Gastroesophageal sphincter (tissue), 4 donors: ENCODE data around the gene SLC26A4. TPM values are rescaled to one million over a fixed set of nuclear protein-coding genes. Genes with fewer than 3 reads are reported as not detected.

Source experiments
- ATAC-seq: fragments of 150-250 bp; one replicate; pipeline ENCODE4 v1.9.1; 2016; ENCODE audit warnings: mild to moderate bottlenecking, moderate library complexity
- H3K27ac ChIP-seq, 4 donors: fragments of 200-600 bp; sonication (generic) in 3 of 4; 1 replicate in 3 of 4; 2 replicates in 1 of 4; pipeline ENCODE4 v1.5.1; 2016 to 2019
- H3K27me3 ChIP-seq: fragments of 200-600 bp; sonication (generic); one replicate; pipeline ENCODE4 v1.5.1; 2019
- H3K36me3 ChIP-seq, 2 donors: fragments of 200-600 bp; sonication (generic); one replicate each; pipeline ENCODE4 v1.5.1; 2019; ENCODE audit warnings: control low read depth in 1 of 2
- H3K4me1 ChIP-seq, 3 donors: fragments of 200-600 bp; sonication (generic); 1 replicate in 2 of 3; 2 replicates in 1 of 3; pipeline ENCODE4 v1.5.1; 2016 to 2019; ENCODE audit warnings: control low read depth in 2 of 3
- H3K4me3 ChIP-seq, 2 donors: fragments of 200-600 bp; sonication (generic); one replicate each; pipeline ENCODE4 v1.5.1; 2019; ENCODE audit warnings: mild to moderate bottlenecking in 1 of 2, moderate library complexity in 1 of 2
- H3K9me3 ChIP-seq, 3 donors: fragments of 200-600 bp; sonication (generic); one replicate each; pipeline ENCODE4 v1.5.1; 2017 to 2019; ENCODE audit warnings: control low read depth in 2 of 3
- EP300 ChIP-seq: sonication (generic); formaldehyde crosslinking; IDR thresholded peaks from one replicate; pipeline ENCODE4 v1.6.1; 2017; ENCODE audit warnings: antibody characterized with exemption, mild to moderate bottlenecking
- POLR2A ChIP-seq, 2 donors: fragments of 450-650 bp; IDR thresholded peaks; one replicate each; pipeline ENCODE4 v1.6.1; 2017; ENCODE audit warnings: antibody characterized with exemption in 2 of 2, mild to moderate bottlenecking in 2 of 2, moderate library complexity in 1 of 2
- POLR2AphosphoS5 ChIP-seq: sonication (generic); formaldehyde crosslinking; IDR thresholded peaks from one replicate; pipeline ENCODE4 v1.6.1; 2017; ENCODE audit warnings: antibody characterized with exemption
- WGBS, 2 donors: methylation state at CpG; one replicate each; pipeline ENCODE4 v1.1.5; 2018; ENCODE audit warnings: low coverage in 1 of 2; 5-methylcytosine and 5-hydroxymethylcytosine counted together
- total RNA-seq, 4 donors: library from RNA; depleted of rRNA; stranded (reverse); fragments of >200 nt; gene quantifications; one replicate each; pipeline ENCODE4 v1.1.0, GENCODE V29; 2016
- TF ChIP-seq, protein P1 (sequence below), 4 experiments: fragments of 200-600 bp in 2 of 4; fragments of 450-650 bp in 2 of 4; sonication (generic) in 1 of 4; IDR thresholded peaks; one replicate each; pipeline ENCODE4 v1.5.1; 2017 to 2019; ENCODE audit warnings: antibody characterized with exemption in 4 of 4, mild to moderate bottlenecking in 2 of 4, moderate library complexity in 2 of 4

SLC26A4 gene
- total RNA-seq, 4 donors from 2014 or later = 0.42 to 6.1 (median 1.4) TPM

DNA sequence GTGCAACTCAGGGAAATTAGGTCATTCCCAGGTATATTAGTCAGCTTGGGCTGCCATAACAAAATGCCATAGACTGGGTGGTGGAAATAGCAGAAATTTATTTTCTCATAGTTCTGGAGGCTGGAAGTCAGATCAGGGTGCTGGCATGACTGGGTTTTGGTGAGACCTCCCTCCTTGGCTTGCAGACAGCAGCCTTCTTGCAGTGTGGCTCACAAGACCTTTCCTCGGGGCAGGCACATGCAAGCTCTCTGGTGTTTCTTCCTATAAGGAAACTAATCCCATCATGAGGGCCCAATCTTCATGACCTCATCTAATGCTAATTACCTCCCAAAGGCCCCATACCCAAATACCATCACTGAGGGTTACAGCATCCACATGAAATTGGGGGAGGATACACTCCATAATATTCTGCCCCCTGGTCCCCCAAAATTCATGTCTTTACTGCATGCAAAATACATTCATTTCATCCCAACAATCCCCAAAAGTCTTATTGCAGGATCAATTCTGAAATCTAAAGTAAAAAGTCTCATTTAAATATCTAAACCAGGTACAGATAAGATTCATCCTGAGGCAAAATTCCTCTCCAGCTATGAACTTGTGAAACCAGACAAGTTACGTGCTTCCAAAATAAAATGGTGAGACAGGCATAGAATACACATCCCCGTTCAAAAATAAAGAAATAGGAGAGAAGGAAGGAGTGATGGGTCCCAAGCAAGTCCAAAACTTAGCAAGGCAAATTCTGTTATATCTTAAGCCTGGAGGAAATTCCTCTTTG is 65.9 kb downstream of the SLC26A4 start:
- Histone ChIP-seq H3K4me1 (no peaks in the 10 kb centered on the region), H3K36me3 (no peaks in the 10 kb centered on the region), H3K27me3 (peaks cover 10% of the 10 kb centered on the region), H3K27ac (no peak overlapping the region), H3K4me3 (no peak overlapping the region), H3K9me3 (no peaks in the 10 kb centered on the region)
- ATAC-seq = no peak
- no peak for TF ChIP-seq EP300
- no peak for TF ChIP-seq POLR2AphosphoS5
- no peak for TF ChIP-seq POLR2A (IDR thresholded peaks at IDR 0.05)
- TF ChIP-seq, protein P1, sequence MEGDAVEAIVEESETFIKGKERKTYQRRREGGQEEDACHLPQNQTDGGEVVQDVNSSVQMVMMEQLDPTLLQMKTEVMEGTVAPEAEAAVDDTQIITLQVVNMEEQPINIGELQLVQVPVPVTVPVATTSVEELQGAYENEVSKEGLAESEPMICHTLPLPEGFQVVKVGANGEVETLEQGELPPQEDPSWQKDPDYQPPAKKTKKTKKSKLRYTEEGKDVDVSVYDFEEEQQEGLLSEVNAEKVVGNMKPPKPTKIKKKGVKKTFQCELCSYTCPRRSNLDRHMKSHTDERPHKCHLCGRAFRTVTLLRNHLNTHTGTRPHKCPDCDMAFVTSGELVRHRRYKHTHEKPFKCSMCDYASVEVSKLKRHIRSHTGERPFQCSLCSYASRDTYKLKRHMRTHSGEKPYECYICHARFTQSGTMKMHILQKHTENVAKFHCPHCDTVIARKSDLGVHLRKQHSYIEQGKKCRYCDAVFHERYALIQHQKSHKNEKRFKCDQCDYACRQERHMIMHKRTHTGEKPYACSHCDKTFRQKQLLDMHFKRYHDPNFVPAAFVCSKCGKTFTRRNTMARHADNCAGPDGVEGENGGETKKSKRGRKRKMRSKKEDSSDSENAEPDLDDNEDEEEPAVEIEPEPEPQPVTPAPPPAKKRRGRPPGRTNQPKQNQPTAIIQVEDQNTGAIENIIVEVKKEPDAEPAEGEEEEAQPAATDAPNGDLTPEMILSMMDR (IDR thresholded peaks at IDR 0.05) = no peak
- WGBS, 2 donors = 75 to 78% methylated on average over 2 to 3 of the region's 3 CpGs

DNA sequence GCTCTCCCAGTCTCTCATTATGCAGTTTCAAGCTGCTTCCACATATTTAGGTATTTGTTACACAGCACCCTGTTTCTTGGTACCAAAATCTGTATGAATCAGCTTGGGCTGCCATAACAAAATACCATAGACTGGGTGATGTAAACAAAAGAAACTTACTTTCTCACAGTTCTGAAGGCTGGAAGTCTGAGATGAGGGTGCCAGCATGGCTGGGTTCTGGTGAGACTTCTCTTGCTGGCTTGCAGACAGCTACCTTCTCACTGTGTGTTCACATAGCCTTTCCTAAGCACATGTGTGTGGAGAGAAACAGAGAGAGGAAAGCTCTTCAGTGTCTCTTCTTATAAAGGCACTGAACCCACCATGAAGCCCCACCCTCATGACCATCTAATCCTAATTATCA is 67.6 kb downstream of the SLC26A4 start:
- H3K4me3 ChIP-seq = no peak overlapping the region
- no peak for TF ChIP-seq POLR2A (IDR thresholded peaks at IDR 0.05)
- H3K36me3 ChIP-seq = no peaks in the 10 kb centered on the region
- H3K9me3 ChIP-seq = no peaks in the 10 kb centered on the region
- peaks cover 10% of the 10 kb centered on the region for H3K27me3 ChIP-seq
- no peak overlapping the region for H3K27ac ChIP-seq
- H3K4me1 ChIP-seq = no peaks in the 10 kb centered on the region
- ATAC-seq = no peak

DNA sequence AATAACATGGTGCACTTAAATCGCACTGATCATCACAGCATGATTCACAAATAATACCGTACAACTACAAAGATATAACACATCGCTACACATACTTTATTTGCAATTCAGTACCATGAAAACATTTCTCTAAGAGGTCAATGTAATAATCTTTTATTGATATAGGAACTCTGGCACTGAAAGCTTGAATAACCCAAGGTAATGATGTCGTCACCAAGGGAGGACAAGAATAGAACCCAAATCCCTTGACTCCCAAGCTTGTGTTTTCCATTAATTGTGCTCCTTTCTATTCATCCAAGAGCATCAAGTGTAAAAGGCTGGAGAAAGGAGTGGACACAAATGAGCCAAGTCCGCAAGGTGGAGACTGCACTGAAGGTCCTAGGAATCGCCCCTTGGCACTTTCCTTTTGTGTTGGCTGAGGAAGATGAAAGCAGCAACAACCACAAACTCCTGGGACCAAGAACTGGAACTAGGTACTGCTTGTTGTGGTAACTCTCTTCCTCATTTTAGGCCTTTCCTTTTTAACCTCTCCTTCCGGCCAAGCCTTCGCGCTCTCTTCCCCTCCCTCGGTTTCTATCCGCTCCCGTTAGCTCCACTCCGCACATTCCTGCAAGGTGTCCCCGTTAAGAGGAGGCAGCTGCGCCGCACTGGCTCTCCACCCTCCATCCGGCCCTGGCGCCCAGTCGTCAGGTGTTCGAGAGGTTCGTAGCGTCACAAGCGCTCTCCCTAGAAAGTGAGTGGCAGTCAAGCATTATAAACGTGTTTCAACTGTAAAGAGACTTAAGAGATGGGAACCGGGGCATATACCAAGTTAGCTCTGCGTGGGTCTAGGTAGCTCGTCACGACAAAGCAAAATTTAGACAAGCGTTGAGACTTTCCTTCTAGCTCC is 82.3 kb downstream of the SLC26A4 start:
- ATAC-seq = peak; percentile 34
- WGBS, 2 donors = 22 to 33% methylated on average over 11 to 27 of the region's 29 CpGs
- Histone ChIP-seq H3K27me3 (no peaks in the 10 kb centered on the region), H3K9me3 (no peaks in the 10 kb centered on the region), H3K27ac (peak overlapping the region; percentile 90 to 97 (median 94)), H3K36me3 (no peaks in the 10 kb centered on the region), H3K4me3 (peak overlapping the region; percentile 79 to 85), H3K4me1 (peaks cover 2 to 44% (median 8%) of the 10 kb centered on the region in 3 donors)
- no peak for TF ChIP-seq EP300
- TF ChIP-seq POLR2A (IDR thresholded peaks at IDR 0.05) = no peak
- TF ChIP-seq POLR2AphosphoS5 = no peak
- TF ChIP-seq, protein P1 (IDR thresholded peaks at IDR 0.05) = no peak

DNA sequence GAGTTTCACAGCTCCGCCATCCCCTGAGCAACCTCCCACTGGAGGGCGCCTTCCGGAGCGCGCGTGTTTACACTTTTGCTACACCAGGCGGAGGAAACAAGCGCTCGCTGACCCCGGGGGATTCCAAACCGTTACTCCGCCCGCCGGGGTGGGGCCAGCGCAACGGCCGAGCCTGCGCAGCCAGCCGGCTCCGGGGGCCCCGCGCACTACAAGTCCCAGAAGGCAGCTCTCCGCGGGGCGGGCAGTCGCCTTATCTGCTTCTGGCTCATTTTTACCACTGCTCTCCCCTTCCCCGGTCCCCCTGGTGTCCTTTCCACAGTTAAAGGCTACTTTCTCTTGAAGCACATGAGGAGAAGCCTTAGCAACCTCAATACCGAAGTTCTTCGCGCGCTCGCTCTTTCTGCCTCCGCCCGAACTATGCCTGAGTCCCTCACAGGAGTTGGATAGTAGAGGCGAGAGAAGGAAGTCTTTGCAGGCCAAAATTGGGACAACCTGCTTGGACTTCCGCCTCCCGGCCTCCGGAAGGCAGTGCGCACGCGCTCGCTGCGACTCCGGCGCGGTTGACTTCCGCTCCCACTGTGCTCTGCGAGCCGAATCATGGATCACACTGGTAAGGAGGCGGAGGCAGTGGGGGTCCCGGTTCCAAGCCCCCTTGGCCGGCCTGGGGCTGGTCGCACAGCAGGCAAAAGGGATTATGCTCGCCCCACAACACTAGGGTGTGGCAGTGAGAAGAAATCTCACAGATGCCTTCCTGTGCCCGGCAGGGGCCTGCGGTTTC is 83.1 kb downstream of the SLC26A4 start, which contains the start of gene CBLL1:
TSS of gene CBLL1 (plus strand) at position 576 of the 778 bp plus-strand sequence. CDS start at position 598, 22 bp downstream.
- Histone ChIP-seq H3K4me3 (peak within 1 kb of the TSS; percentile 79 to 85), H3K4me1 (peaks cover 2 to 52% (median 8%) of the 10 kb centered on the region in 3 donors), H3K27ac (peak within 1 kb of the TSS; percentile 90 to 97 (median 94)), H3K36me3 (peaks cover 0 to 2% of the 10 kb centered on the region in 2 donors), H3K9me3 (no peaks in the 10 kb centered on the region), H3K27me3 (no peaks in the 10 kb centered on the region)
- ATAC-seq = peak; percentile 98
- 0% methylated on average over 8 of the region's 56 CpGs; no CpG with 5 or more reads in 1 of the 2 donors for WGBS, 2 donors
- TF ChIP-seq POLR2A (IDR thresholded peaks at IDR 0.05) (peak; percentile 64 to 74), EP300 (no peak), POLR2AphosphoS5 (peak; percentile 81)
- TF ChIP-seq, protein P1 (IDR thresholded peaks at IDR 0.05) = peak; percentile 62 to 87 (median 84)

DNA sequence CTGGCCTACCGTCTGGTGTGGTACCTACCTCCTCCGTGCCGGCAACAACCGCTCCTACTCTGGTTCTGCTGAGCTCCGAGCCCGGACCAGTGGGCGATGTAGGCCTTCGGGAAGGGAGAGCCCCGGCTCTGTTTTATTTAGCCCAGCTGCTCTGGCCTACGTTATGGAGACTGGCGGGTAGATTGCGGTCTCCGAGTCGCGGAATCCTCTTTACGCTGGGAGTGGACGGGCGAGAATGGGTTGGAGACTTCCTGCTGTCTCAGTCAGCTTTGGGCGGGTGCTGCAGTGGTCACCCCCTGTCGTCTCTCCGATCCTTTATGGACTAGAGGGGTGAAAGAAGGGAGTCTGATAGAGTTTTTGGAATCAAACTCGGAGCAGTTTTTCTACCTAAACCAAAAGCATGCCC is 83.7 kb downstream of the SLC26A4 start:
- Histone ChIP-seq H3K27ac (peak overlapping the region; percentile 90 to 97 (median 94)), H3K36me3 (peaks cover 0 to 7% of the 10 kb centered on the region in 2 donors), H3K4me1 (peaks cover 2 to 58% (median 8%) of the 10 kb centered on the region in 3 donors), H3K27me3 (no peaks in the 10 kb centered on the region), H3K4me3 (peak overlapping the region; percentile 79 to 85), H3K9me3 (no peaks in the 10 kb centered on the region)
- TF ChIP-seq EP300 = no peak
- TF ChIP-seq POLR2A (IDR thresholded peaks at IDR 0.05) = no peak
- no peak for TF ChIP-seq POLR2AphosphoS5
- TF ChIP-seq, protein P1 (IDR thresholded peaks at IDR 0.05) = no peak
- peak; percentile 40 for ATAC-seq
- WGBS, 2 donors = 0% methylated on average over 1 to 6 of the region's 22 CpGs
